Kidney epithelial cell (primary cell): Measurements from ENCODE around the gene PID1. TPM values are rescaled to one million over a fixed set of nuclear protein-coding genes. Genes with fewer than 3 reads are reported as not detected.

ENCODE experiments used
- DNase-seq: peaks from one replicate; pipeline ENCODE4 v3.0.0-alpha.2; 2010; ENCODE audit warnings: low read depth
- H3K27me3 ChIP-seq: 2 replicates; pipeline ENCODE4 v1.6.0; 2011; ENCODE audit warnings: low read length; ENCODE audit not compliant: control insufficient read depth, insufficient read depth
- H3K36me3 ChIP-seq: 2 replicates; pipeline ENCODE4 v1.5.1; 2011; ENCODE audit warnings: low read length; ENCODE audit not compliant: control insufficient read depth, insufficient read depth
- H3K4me3 ChIP-seq: 2 replicates; pipeline ENCODE4 v1.5.1; 2011; ENCODE audit warnings: low read depth, mild to moderate bottlenecking, control low read depth, low read length
- total RNA-seq: library from RNA; depleted of rRNA; stranded (reverse); fragments of >200 nt; gene quantifications from 2 replicates; pipeline ENCODE4 v1.2.3, GENCODE V29; 2015
- TF ChIP-seq, protein P1 (sequence below): IDR thresholded peaks from 2 replicates; pipeline ENCODE4 v1.5.1; 2011; ENCODE audit warnings: mild to moderate bottlenecking, moderate library complexity, low read length, control low read depth, inconsistent platforms; ENCODE audit not compliant: insufficient read depth, poor library complexity, severe bottlenecking

Gene PID1
- total RNA-seq, 1 donor from 2014 or later = 0.21 TPM

DNA sequence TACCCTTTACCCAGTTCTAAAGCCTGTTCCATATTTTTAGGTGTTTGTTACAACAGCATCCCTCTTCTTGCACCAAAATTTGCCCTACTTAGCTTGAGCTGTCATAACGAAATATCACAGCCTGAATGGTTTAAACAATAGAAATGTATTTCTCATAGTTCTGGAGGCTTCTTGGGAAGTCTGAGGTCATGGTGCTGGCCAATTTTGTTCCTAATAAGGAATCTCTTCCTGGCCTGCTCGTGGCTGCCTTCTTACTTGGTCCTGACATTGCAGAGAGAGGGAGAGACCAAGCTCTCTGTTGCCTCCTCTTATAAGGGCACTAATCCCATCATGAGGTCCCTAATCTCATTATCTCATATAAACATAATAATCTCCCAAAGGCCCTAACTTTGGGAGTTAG is 267.8 kb downstream of the PID1 start:
- no peak for DNase-seq
- TF ChIP-seq, protein P1, sequence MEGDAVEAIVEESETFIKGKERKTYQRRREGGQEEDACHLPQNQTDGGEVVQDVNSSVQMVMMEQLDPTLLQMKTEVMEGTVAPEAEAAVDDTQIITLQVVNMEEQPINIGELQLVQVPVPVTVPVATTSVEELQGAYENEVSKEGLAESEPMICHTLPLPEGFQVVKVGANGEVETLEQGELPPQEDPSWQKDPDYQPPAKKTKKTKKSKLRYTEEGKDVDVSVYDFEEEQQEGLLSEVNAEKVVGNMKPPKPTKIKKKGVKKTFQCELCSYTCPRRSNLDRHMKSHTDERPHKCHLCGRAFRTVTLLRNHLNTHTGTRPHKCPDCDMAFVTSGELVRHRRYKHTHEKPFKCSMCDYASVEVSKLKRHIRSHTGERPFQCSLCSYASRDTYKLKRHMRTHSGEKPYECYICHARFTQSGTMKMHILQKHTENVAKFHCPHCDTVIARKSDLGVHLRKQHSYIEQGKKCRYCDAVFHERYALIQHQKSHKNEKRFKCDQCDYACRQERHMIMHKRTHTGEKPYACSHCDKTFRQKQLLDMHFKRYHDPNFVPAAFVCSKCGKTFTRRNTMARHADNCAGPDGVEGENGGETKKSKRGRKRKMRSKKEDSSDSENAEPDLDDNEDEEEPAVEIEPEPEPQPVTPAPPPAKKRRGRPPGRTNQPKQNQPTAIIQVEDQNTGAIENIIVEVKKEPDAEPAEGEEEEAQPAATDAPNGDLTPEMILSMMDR = no peak
- Histone ChIP-seq H3K36me3 (no peaks in the 10 kb centered on the region), H3K27me3 (no peaks in the 10 kb centered on the region), H3K4me3 (no peak overlapping the region)

DNA sequence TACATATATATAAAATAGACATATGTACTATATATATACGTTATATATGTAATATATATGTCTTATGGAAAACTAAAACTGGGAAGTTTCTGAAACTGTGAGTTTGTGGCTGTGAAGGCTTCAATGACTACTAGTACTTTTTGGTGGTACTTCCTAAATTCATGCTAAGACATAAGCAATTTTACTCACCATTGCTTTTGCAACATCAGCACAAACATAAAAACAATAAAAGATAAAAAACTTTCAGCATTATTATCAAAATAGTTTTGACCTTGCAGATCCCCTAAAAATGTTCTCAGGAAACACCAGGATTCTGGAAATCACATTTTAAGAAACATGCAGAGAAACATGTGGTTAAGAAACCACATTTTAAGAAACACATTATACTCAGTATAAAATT is 269.9 kb downstream of the PID1 start:
- Histone ChIP-seq H3K36me3 (no peaks in the 10 kb centered on the region), H3K4me3 (no peak overlapping the region), H3K27me3 (no peaks in the 10 kb centered on the region)
- no peak for DNase-seq
- TF ChIP-seq, protein P1 = no peak

DNA sequence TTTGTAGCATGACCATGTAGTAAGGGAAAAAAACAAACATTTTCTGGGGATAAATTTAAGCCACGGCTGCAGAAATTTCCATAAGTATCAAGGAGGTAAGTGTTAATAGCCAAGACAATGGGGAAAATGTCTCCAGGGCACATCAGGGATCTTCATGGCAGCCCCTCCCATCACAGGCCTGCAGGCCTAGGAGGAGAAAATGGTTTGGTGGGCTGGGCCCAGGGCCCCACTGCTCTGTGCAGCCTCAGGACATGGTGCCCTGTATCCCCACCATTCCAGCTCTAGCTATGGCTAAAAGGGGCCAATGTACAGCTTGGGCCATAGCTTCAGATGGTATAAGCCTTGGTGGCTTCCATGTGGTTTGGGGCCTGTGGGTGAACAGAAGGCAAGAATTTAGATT is 271.8 kb downstream of the PID1 start:
- no peak for DNase-seq
- H3K36me3 ChIP-seq = no peaks in the 10 kb centered on the region
- H3K4me3 ChIP-seq = no peak overlapping the region
- H3K27me3 ChIP-seq = no peaks in the 10 kb centered on the region
- TF ChIP-seq, protein P1 = no peak

DNA sequence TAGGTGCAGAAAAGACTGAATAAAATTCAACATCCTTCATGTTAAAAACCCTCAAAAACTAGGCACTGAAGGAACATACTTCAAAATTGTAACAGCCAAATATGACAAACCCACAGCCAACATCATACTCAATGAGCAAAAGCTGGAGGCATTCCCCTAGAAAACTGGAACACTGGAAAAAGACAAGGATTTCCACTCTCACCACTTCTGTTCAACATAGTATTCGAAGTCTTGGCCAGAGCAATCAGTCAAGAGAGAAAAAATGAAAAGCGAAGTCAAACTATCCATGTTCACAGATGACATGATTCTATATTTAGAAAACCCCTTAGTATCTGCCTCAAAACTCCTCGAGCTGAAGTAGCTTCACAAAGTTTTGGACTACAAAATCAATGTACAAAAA is 282.3 kb downstream of the PID1 start:
- no peak overlapping the region for H3K4me3 ChIP-seq
- no peaks in the 10 kb centered on the region for H3K36me3 ChIP-seq
- TF ChIP-seq, protein P1 = no peak
- no peak for DNase-seq
- H3K27me3 ChIP-seq = no peaks in the 10 kb centered on the region

DNA sequence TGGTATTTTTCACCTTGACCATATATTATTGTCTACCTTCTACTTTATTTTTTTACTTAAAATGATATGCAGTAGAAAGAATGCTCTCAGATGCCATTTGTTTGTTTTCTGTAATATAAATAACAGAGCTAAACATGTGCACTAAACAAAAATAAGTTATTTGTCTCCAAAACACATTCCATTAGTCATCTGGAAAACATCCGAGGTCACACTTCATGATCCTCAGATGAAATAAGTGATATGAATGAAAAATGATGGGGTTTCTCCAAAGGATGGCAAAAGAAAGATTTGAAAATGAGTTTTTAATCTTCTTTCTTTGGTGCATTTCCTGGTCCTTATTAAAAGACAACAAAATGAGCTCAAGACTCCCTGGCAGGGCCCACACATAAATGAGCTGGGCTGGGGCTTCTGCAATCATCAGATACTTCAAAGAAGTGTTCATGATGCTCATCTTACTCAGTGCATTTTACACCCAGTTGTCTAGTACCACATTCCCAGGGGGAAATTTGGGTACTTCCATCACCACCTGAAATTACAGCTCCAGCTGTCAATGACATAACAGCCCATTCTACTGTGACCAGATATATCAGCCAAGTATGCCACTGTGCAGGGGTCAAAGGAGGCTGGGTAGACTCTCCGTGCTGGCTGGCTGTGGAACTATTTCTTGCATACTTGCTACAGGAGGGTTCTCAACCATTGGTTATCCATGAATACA is 283.5 kb downstream of the PID1 start:
- H3K4me3 ChIP-seq = no peak overlapping the region
- no peaks in the 10 kb centered on the region for H3K27me3 ChIP-seq
- TF ChIP-seq, protein P1 = no peak
- no peaks in the 10 kb centered on the region for H3K36me3 ChIP-seq
- DNase-seq = no peak

DNA sequence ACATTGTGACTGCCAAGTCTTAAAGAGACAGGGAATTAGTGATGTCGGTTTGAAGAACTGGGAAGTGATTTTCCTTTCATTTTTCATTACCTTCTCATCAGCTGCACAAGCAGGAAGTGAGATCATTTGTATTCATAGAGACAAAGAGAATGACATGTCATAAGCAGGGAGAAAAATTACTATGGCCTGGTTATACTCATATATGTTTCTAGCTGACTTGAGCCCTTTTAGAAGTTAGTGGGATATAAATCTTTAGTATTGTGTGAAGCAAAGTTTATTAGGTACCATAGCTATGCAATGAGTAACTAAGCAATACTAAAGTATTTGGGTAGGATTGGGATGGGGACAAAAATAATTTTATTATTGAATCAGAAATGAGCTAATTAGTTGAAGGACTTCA is 284.1 kb downstream of the PID1 start:
- Histone ChIP-seq H3K4me3 (no peak overlapping the region), H3K27me3 (no peaks in the 10 kb centered on the region), H3K36me3 (no peaks in the 10 kb centered on the region)
- no peak for DNase-seq
- TF ChIP-seq, protein P1 = no peak
